GM12878 (cell line): ENCODE measurements around the gene SLC45A1. TPM values are rescaled to one million over a fixed set of nuclear protein-coding genes. Genes with fewer than 3 reads are reported as not detected.

Source experiments
- ATAC-seq: fragments of 200-7000 bp; cut with Tn5 transposase; 3 replicates; pipeline ENCODE4 v1.9.1; 2020; ENCODE audit warnings: mild to moderate bottlenecking, moderate library complexity
- BruUV-seq: library from RNA; stranded (reverse); fragments of 400-500 nt; replicated peaks from 2 replicates; lab custom pipeline; 2021; lab: Mats Ljungman, UMichigan
- CTCF ChIA-PET: fragments of 300-600 bp; sonication (Branson Sonifier 250); formaldehyde crosslinking; extraction: SDS; loops from one replicate; lab custom pipeline; 2021; ENCODE audit warnings: inconsistent platforms; lab: Yijun Ruan, JAX
- POLR2A ChIA-PET: fragments of 350-600 bp; formaldehyde crosslinking; extraction: SDS; loops from one replicate; lab custom pipeline; 2021; ENCODE audit warnings: inconsistent platforms; lab: Charles Lee
- RAD21 ChIA-PET: fragments of 300-600 bp; sonication (Branson Sonifier 250); formaldehyde crosslinking; loops from one replicate; lab custom pipeline; 2023; ENCODE audit warnings: antibody characterized with exemption; ENCODE audit not compliant: unreplicated experiment; lab: Charles Lee
- SMC1A ChIA-PET: fragments of 300-600 bp; sonication (Branson Sonifier 250); formaldehyde crosslinking; loops from one replicate; lab custom pipeline; 2023; ENCODE audit not compliant: unreplicated experiment, uncharacterized antibody; lab: Charles Lee
- DNase-seq: peaks from one replicate; pipeline ENCODE4 v3.0.0-alpha.2; 2011; ENCODE audit warnings: low read depth, low spot score
- FAIRE-seq: peaks from 3 replicates; lab custom pipeline; 2011; peaks lifted over from hg19 to GRCh38; lab: Jason Lieb, UNC
- H2AFZ ChIP-seq: 2 replicates; pipeline ENCODE4 v1.6.0; 2011; ENCODE audit warnings: low read depth, low read length, control low read depth; ENCODE audit not compliant: control insufficient read depth
- H3K27ac ChIP-seq: 2 replicates; pipeline ENCODE4 v1.5.1; 2011; ENCODE audit warnings: control low read depth; ENCODE audit not compliant: control insufficient read depth, insufficient read depth
- H3K27me3 ChIP-seq, 2 experiments: replicated peaks in 1 of 2; 2 replicates each; pipeline versions ENCODE4 v1.6.0 to v1.6.1; 2011; ENCODE audit warnings: low read length in 1 of 2; ENCODE audit not compliant: control insufficient read depth in 2 of 2, insufficient read depth in 2 of 2
- H3K36me3 ChIP-seq, 2 experiments: 2 replicates each; pipeline ENCODE4 v1.5.1; 2011; ENCODE audit warnings: low read length in 1 of 2; ENCODE audit not compliant: control insufficient read depth in 2 of 2, insufficient read depth in 2 of 2
- H3K4me1 ChIP-seq: 2 replicates; pipeline ENCODE4 v1.6.1; 2011; ENCODE audit warnings: mild to moderate bottlenecking, low read length, moderate library complexity, mixed read lengths; ENCODE audit not compliant: control insufficient read depth, insufficient read depth
- H3K4me2 ChIP-seq: 2 replicates; pipeline ENCODE4 v1.6.0; 2011; ENCODE audit warnings: control low read depth; ENCODE audit not compliant: control insufficient read depth, insufficient read depth
- H3K4me3 ChIP-seq: fragments of 200-600 bp; sonication (generic); 2 replicates; pipeline ENCODE4 v1.5.1; 2016
- H3K79me2 ChIP-seq: 2 replicates; pipeline ENCODE4 v1.6.0; 2011; ENCODE audit warnings: low read length; ENCODE audit not compliant: control insufficient read depth, insufficient read depth
- H3K9ac ChIP-seq: 2 replicates; pipeline ENCODE4 v1.8.0; 2011; ENCODE audit warnings: low read length, control low read depth, mixed read lengths; ENCODE audit not compliant: control insufficient read depth, insufficient read depth
- H3K9me3 ChIP-seq: replicated peaks from 3 replicates; pipeline ENCODE4 v1.5.1; 2011; ENCODE audit warnings: mild to moderate bottlenecking, low read length; ENCODE audit not compliant: control insufficient read depth, insufficient read depth
- H4K20me1 ChIP-seq: 2 replicates; pipeline ENCODE4 v1.6.0; 2011; ENCODE audit not compliant: control insufficient read depth, insufficient read depth
- EGR1 ChIP-seq, 2 experiments: IDR thresholded peaks; 1 replicate in 1 of 2; 2 replicates in 1 of 2; pipeline ENCODE4 v1.6.1; 2011 to 2012; ENCODE audit warnings: low read depth in 2 of 2, low read length in 2 of 2, borderline replicate concordance in 1 of 2, mild to moderate bottlenecking in 1 of 2, moderate library complexity in 1 of 2
- EP300 ChIP-seq, 2 experiments: fragments of 150-350 bp in 1 of 2; IDR thresholded peaks; 2 replicates each; pipeline ENCODE4 v1.6.1; 2011 to 2012; ENCODE audit warnings: low read depth in 2 of 2, low read length in 2 of 2, borderline replicate concordance in 1 of 2, improper control_type of control experiment in 1 of 2, inconsistent platforms in 1 of 2; ENCODE audit not compliant: control insufficient read depth in 1 of 2
- EZH2 ChIP-seq: IDR thresholded peaks from 2 replicates; pipeline ENCODE4 v1.6.1; 2012; ENCODE audit warnings: low read depth, mild to moderate bottlenecking, control low read depth, inconsistent platforms, low read length, borderline replicate concordance; ENCODE audit not compliant: control insufficient read depth
- JUND ChIP-seq: IDR thresholded peaks from 2 replicates; pipeline ENCODE4 v1.6.1; 2012; ENCODE audit warnings: low read depth, mild to moderate bottlenecking, low read length, improper control_type of control experiment, moderate library complexity
- MEF2B ChIP-seq: fragments of 450-650 bp; IDR thresholded peaks from 2 replicates; pipeline ENCODE4 v1.6.1; 2018; ENCODE audit warnings: mild to moderate bottlenecking, moderate library complexity; ENCODE audit not compliant: partially characterized antibody, poor library complexity, severe bottlenecking
- MYC ChIP-seq: IDR thresholded peaks from 2 replicates; pipeline ENCODE4 v1.6.1; 2011; ENCODE audit warnings: mild to moderate bottlenecking, low read length, moderate library complexity, inconsistent platforms; ENCODE audit not compliant: insufficient read depth, insufficient replicate concordance, insufficient read length, severe bottlenecking
- RAD51 ChIP-seq: fragments of 450-650 bp; IDR thresholded peaks from 2 replicates; pipeline ENCODE4 v1.6.1; 2016; ENCODE audit warnings: moderate library complexity, mild to moderate bottlenecking, inconsistent platforms
- RBBP5 ChIP-seq: fragments of 200-600 bp; sonication (generic); conservative IDR thresholded peaks from 2 replicates; pipeline ENCODE4 v1.6.1; 2016
- SMARCA5 ChIP-seq: fragments of 450-650 bp; IDR thresholded peaks from 2 replicates; pipeline ENCODE4 v1.6.1; 2017; ENCODE audit warnings: mild to moderate bottlenecking
- SUZ12 ChIP-seq: fragments of 200-600 bp; sonication (generic); IDR thresholded peaks from one replicate; pipeline ENCODE4 v1.6.1; 2018; ENCODE audit warnings: antibody characterized with exemption, mild to moderate bottlenecking; ENCODE audit not compliant: unreplicated experiment
- YBX1 ChIP-seq: fragments of 450-650 bp; IDR thresholded peaks from 2 replicates; pipeline ENCODE4 v1.6.1; 2016; ENCODE audit warnings: antibody characterized with exemption
- WGBS: methylation state at CpG from one replicate; pipeline ENCODE4 v1.1.6; 2016; ENCODE audit warnings: low lambda C conversion rate; ENCODE audit not compliant: insufficient replicate concordance, insufficient coverage; ENCODE audit errors: missing lambda C conversion rate; 5-methylcytosine and 5-hydroxymethylcytosine counted together
- in situ Hi-C: fragments of 300-500 bp; cut with MboI; formaldehyde crosslinking; loops from 9 replicates; pipeline ENCODE4 v1.14.3; 2018; ENCODE audit warnings: mixed read lengths
- intact Hi-C: fragments of 100-400 bp; cut with micrococcal nuclease; formaldehyde crosslinking; loops from one replicate; pipeline ENCODE4 v1.14.2; 2022; ENCODE audit not compliant: unreplicated experiment
- polyA plus RNA-seq, 11 experiments: library from polyadenylated mRNA; depleted of rRNA in 4 of 11; unstranded in 6 of 11; stranded (reverse) in 5 of 11; fragments of >200 nt; fragmentation: Nextera tagmentation in 4 of 11; fragmentation: Illumina TruSeq in 1 of 11; extraction: Ambion mirVana in 4 of 11; extraction: Trizol in 1 of 11; gene quantifications; 1 replicate in 1 of 11; 2 replicates in 10 of 11; pipeline versions ENCODE4 v1.2.1 to v1.2.3, GENCODE V29; 2011 to 2016; ENCODE audit warnings: inconsistent platforms in 2 of 11, missing spikeins in 2 of 11, low read depth in 1 of 11
- total RNA-seq, 4 experiments: library from RNA; depleted of rRNA in 3 of 4; stranded (reverse); fragments of >200 nt in 3 of 4; fragmentation: Illumina TruSeq in 1 of 4; extraction: Trizol in 1 of 4; gene quantifications; 2 replicates each; pipeline versions ENCODE4 v1.2.1 to v1.2.3, GENCODE V29; 2013 to 2021
- TF ChIP-seq, protein P1 (sequence below): fragments of 150-350 bp; IDR thresholded peaks from 2 replicates; pipeline ENCODE4 v1.6.1; 2014; ENCODE audit warnings: mild to moderate bottlenecking, low read depth, low read length

Gene SLC45A1
- total and polyA plus RNA-seq, 10 of the 15 experiments (the other 5 are each of a cell fraction or from before 2014, with no cell fraction given) = 0.07 to 0.23 (median 0.13) TPM; not detected in 6

- ChIA-PET POLR2A (no interaction called here), SMC1A (no interaction called here), RAD21 (no interaction called here), CTCF (interaction anchor here (2.5 kb wide), 1 partner anchor 313 kb away, joined by 7 read pairs; no protein-coding TSS in a partner anchor)
- in situ Hi-C loops = no loop called here
- no peak for FAIRE-seq
- intact Hi-C loops = no loop called here
- Histone ChIP-seq H3K4me3 (no peak overlapping the region), H3K4me1 (no peaks in the 10 kb centered on the region), H3K4me2 (no peak overlapping the region), H3K36me3 (no peaks in the 10 kb centered on the region), H3K27me3 (no peaks in the 10 kb centered on the region; a peak in 1 of 4 replicates), H4K20me1 (no peaks in the 10 kb centered on the region), H3K27ac (no peak overlapping the region), H3K9me3 (no peaks in the 10 kb centered on the region), H3K9ac (no peak overlapping the region), H2AFZ (no peak overlapping the region), H3K79me2 (no peaks in the 10 kb centered on the region)
- 66% methylated on average over 18 of the region's 18 CpGs for WGBS
- DNase-seq = no peak
- no TSS peak for BruUV-seq
- no peak for ATAC-seq
- TF ChIP-seq RBBP5 = no peak
- TF ChIP-seq, protein P1, sequence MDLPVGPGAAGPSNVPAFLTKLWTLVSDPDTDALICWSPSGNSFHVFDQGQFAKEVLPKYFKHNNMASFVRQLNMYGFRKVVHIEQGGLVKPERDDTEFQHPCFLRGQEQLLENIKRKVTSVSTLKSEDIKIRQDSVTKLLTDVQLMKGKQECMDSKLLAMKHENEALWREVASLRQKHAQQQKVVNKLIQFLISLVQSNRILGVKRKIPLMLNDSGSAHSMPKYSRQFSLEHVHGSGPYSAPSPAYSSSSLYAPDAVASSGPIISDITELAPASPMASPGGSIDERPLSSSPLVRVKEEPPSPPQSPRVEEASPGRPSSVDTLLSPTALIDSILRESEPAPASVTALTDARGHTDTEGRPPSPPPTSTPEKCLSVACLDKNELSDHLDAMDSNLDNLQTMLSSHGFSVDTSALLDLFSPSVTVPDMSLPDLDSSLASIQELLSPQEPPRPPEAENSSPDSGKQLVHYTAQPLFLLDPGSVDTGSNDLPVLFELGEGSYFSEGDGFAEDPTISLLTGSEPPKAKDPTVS = no peak
- TF ChIP-seq SUZ12 = no peak
- no peak for TF ChIP-seq MEF2B
- TF ChIP-seq MYC = no peak
- no peak for TF ChIP-seq YBX1
- TF ChIP-seq EGR1 (IDR thresholded peaks at IDR 0.05; ENCODE audit: borderline replicate concordance in 1 of 2, low read depth in 2 of 2, low read length in 2 of 2) = no peak
- no peak for TF ChIP-seq RAD51
- TF ChIP-seq EZH2 = no peak
- TF ChIP-seq EP300 (IDR thresholded peaks at IDR 0.05; ENCODE audit: borderline replicate concordance in 1 of 2, control insufficient read depth in 1 of 2, low read depth in 2 of 2, low read length in 2 of 2) = no peak
- TF ChIP-seq SMARCA5 = no peak
- TF ChIP-seq JUND = no peak
These were observed 10.4 kb downstream of the SLC45A1 start for GRCh38 chr1:8328271-8328670.
